ENCODE data around the gene CRHR1. TPM values are rescaled to one million over a fixed set of nuclear protein-coding genes. Genes with fewer than 3 reads are reported as not detected.
A peak's percentile ranks its signal among the peaks of the same experiment; 100 is the strongest.

The CRHR1 gene
- polyA plus RNA-seq, 4 donors: 0.21 to 0.67 (median 0.59) TPM; not detected in 1

DNA sequence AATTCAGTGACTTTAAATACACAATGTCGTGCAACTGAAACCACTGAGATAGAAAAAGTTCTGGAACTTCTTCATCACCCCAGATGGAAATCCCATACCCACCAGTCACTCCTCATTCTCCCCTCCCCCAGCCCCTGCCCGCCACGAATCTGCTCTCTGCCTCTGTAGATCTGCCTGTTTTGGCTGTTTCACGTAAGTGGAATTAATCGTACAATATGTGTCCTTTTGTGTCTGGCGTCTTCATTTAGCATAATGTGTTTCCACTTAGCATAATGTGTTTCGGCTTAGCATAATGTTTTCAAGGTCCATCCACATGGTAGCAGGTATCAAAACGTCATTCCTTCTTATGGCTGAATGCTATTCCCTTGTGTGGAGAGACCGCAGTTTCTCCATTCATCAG lies 57.1 kb downstream of the CRHR1 start:
- no peak for DNase-seq (ENCODE audit: low read depth in 4 of 4, low spot score in 2 of 4)

GRCh38 chr17:45841883-45842525 lies 57.9 kb downstream of the CRHR1 start:
- DNase-seq (ENCODE audit: low read depth in 4 of 4, low spot score in 2 of 4): no peak

DNA sequence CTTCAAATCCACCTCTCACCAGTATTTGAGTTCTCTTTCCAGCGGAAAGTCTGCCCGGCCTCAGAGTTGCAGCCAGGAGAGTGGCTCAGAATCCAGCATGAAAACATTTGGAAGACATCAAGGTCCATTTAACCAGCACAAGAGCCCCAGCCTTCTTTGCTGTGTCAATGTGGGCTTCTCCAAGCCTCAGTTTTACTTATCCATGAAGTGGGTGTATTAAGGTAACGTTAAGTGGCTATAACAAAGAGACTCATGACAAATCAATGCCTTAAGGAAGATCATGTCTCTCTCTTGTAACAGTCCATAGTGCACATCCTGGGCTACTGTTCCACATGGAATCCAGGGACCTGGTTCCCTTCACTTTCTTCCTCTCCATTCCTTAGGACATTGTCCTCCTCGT lies 59.6 kb downstream of the CRHR1 start:
- no peak for DNase-seq (ENCODE audit: low read depth in 4 of 4, low spot score in 2 of 4)

DNA sequence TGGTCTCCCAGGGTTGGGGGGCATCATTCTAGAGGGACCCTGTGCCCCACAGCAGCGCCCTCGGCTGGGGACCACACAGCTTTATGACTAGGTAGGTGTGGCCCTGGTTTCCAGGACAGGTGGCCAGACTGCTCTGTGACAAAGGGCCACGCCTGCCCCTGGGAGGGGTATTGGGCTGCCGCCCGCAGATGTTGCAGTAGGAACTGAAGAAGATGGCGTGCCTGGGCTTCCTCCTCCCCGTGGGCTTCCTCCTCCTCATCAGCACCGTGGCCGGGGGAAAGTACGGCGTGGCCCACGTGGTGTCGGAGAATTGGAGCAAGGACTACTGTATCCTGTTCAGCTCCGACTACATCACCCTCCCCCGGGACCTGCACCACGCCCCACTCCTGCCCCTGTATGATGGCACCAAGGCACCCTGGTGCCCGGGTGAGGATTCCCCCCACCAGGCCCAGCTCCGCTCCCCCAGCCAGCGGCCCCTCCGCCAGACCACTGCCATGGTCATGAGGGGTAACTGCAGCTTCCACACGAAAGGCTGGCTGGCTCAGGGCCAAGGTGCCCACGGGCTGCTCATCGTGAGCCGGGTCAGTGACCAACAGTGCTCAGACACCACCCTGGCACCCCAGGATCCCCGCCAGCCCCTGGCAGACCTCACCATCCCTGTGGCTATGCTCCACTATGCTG lies 60.7 kb downstream of the CRHR1 start, which contains the start of gene SPPL2C:
SPPL2C (plus strand) TSS at position 187 of the 681 bp plus-strand sequence; CDS start at position 213, 26 bp downstream.
- DNase-seq (ENCODE audit: low read depth in 4 of 4, low spot score in 2 of 4): no peak

DNA sequence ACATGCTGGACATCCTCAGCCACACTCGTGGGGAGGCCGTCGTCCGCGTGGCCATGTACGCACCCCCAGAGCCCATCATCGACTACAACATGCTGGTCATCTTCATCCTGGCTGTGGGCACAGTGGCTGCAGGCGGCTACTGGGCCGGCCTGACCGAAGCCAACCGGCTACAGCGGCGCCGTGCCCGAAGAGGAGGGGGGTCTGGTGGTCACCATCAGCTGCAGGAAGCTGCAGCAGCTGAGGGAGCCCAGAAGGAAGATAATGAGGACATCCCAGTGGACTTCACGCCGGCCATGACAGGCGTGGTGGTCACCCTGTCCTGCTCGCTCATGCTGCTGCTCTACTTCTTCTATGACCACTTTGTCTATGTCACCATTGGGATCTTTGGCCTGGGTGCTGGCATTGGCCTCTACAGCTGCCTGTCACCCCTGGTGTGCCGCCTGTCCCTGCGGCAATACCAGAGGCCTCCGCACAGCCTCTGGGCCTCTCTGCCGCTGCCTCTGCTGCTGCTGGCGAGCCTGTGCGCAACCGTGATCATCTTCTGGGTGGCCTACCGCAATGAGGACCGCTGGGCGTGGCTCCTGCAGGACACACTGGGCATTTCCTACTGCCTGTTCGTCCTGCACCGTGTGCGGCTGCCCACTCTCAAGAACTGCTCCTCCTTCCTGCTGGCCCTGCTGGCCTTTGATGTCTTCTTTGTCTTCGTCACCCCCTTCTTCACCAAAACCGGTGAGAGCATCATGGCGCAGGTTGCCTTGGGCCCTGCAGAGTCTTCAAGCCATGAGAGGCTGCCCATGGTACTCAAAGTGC lies 61.5 kb downstream of the CRHR1 start:
- no peak for DNase-seq (ENCODE audit: low read depth in 4 of 4, low spot score in 2 of 4)

DNA sequence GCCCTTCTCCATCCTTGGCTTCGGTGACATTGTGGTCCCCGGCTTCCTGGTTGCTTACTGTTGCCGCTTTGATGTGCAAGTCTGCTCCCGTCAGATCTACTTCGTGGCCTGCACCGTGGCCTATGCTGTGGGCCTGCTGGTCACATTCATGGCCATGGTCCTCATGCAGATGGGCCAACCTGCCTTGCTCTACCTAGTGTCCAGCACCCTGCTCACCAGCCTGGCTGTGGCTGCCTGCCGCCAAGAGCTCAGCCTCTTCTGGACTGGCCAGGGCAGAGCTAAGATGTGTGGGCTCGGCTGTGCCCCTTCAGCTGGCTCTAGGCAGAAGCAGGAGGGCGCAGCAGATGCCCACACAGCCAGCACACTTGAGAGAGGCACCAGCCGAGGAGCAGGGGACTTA lies 62.1 kb downstream of the CRHR1 start:
- no peak for DNase-seq (ENCODE audit: low read depth in 4 of 4, low spot score in 2 of 4)

- no peak for DNase-seq (ENCODE audit: low read depth in 4 of 4, low spot score in 2 of 4)
These were observed 62.5 kb downstream of the CRHR1 start for GRCh38 chr17:45846646-45847045.

GRCh38 chr17:45847101-45847500 lies 63.0 kb downstream of the CRHR1 start:
- DNase-seq (ENCODE audit: low read depth in 4 of 4, low spot score in 2 of 4): no peak

GRCh38 chr17:45847747-45848146 lies 63.6 kb downstream of the CRHR1 start:
- DNase-seq (ENCODE audit: low read depth in 4 of 4, low spot score in 2 of 4): no peak

- no peak for DNase-seq (ENCODE audit: low read depth in 4 of 4, low spot score in 2 of 4)
These were observed 64.3 kb downstream of the CRHR1 start for GRCh38 chr17:45848405-45848804.

GRCh38 chr17:45848868-45849535 lies 64.9 kb downstream of the CRHR1 start:
- DNase-seq (ENCODE audit: low read depth in 4 of 4, low spot score in 2 of 4): no peak

DNA sequence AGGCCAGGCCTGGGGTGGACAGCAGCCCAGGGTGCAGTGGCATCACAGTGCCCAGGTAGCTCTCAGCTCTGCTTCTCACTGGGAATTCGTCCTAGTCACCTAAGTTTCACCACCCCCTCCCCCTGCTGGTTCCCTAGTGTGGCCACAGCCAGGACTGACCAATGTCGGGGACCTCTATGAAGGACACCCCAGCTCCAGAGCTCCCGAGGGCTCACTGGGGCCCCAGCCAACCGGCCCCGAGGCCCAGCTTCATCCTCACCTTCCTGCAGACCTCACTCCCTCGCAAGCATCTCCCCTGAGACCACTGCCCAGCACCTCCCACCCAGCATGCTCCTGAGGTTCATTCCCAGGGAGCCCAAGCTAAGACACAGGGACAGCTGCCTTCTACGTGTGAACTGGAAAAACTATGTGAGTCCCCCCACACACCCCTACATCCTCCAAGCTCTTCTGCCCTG lies 65.4 kb downstream of the CRHR1 start:
- no peak for DNase-seq (ENCODE audit: low read depth in 4 of 4, low spot score in 2 of 4)

DNA sequence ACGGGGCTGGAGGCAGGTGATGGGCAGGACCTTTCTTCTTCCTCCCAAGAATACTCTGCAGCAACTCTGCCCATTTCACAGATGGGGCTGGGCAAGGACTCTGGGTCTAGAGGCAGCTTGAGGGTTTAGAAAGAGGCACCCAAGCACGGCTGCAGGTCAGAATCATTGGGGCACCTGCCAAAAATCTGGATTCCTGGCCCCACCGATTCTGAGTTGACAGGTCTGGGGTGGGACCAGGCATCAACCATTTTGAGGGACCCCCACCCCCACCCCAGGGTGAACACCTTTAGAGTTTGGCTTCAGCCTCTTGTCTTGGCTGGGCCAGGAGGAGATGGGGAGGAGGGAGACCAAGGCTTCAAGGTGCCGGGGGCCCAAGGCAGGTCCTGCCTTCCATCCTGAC lies 65.9 kb downstream of the CRHR1 start:
- DNase-seq (ENCODE audit: low read depth in 4 of 4, low spot score in 2 of 4): no peak

- DNase-seq (ENCODE audit: low read depth in 4 of 4, low spot score in 2 of 4): no peak
These were observed 66.3 kb downstream of the CRHR1 start for GRCh38 chr17:45850468-45850867.

- DNase-seq (ENCODE audit: low read depth in 4 of 4, low spot score in 2 of 4): no peak
These were observed 66.9 kb downstream of the CRHR1 start for GRCh38 chr17:45851022-45851421.

DNA sequence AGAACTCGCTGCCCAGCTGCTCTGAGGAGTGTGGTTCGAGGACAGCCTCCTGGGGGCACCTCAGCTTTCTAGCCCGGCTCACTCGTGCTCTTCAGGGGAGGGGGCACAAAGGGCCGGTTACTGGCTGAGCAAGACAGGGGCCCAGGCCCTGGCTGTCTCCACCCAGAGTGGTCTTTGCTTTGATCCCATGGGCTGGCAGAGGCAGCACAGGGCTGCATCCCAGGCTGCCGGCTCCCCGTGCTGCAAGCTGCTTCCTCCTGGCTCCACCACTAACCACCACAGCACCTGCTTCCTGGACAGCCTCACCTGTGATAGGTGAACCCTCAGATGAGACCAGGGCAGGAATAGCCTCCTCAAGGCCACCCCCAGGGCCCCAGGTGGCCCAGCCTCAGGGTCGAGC lies 67.3 kb downstream of the CRHR1 start:
- DNase-seq (ENCODE audit: low read depth in 4 of 4, low spot score in 2 of 4): no peak

- DNase-seq (ENCODE audit: low read depth in 4 of 4, low spot score in 2 of 4): no peak
These were observed 67.8 kb downstream of the CRHR1 start for GRCh38 chr17:45851873-45852272.

DNA sequence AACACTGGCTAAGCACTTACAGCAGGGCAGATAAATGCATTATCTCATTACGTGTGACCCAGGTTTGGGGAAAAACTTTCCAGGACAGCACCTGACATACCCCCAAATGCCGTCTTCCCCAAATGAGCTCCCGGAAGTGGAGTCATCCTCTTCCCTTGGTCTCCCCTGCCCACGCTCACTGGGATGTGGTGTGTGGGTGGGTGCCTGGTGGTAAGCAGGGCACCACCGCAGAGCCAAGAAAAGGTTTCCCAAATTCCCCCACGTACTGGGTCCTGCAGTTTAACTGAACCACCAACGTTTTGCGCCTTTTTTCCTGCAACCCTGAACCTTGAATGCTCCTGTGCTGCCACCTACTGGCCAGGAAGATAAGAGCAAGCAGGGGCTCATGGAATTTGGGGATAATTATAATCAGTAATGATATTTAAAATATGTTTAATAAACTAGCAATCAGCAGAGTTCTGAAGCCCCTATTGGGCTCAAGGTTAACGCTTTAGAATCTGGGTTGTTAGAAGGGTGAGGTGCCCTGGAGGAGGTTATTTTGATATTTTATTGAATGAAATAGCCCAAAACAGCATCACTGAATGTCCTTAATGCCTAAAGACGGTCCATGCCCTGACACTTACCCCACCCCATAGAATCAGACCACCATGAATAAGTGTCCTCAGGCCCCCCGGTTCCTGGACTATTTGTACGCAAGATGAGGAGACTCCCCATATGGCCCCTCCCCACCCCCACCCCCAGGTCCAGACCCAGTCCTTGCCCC lies 68.6 kb downstream of the CRHR1 start:
- DNase-seq (ENCODE audit: low read depth in 4 of 4, low spot score in 2 of 4): peak in 2 of 4 donors; percentile 15 to 51

GRCh38 chr17:45854209-45854608 lies 70.1 kb downstream of the CRHR1 start:
- no peak for DNase-seq (ENCODE audit: low read depth in 4 of 4, low spot score in 2 of 4)

DNA sequence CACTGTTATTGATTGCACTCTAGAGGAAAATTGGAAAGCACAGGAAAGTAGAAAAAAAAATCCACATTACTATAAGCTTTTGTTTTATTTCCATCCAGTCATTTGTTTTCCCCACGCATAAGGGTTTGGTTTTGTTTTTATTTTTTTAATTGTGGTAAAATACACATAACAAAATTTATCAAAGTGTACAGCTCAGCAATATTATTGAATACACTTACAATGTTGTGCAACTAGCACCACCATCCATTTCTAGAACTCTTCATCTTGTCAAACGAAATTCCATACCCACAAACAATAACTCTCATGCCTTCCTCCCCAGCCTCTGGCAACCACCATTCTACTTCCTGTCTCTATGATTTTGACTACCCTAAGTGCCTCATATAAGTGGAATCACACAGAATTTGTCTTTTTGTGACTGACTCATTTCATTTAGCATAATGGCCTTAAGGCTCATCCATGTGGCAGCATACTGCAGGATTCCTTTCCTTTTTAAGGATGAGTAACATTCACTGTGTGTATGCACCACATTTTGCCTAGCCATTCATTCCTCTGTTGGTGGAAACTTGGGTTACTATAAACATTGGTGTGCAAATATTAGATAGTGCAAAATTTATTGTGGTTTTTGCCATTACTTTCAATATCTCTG lies 71.7 kb downstream of the CRHR1 start:
- no peak for DNase-seq (ENCODE audit: low read depth in 4 of 4, low spot score in 2 of 4)

Measured in left renal cortex interstitium (tissue), 4 donors.